Kidney (tissue), 14 donors: ENCODE data around the gene NEURL2. TPM values are rescaled to one million over a fixed set of nuclear protein-coding genes. Genes with fewer than 3 reads are reported as not detected.

ENCODE experiments used
- DNase-seq, 5 donors: peaks; one replicate each; pipeline ENCODE4 v3.0.0-alpha.2; 2013 to 2020
- FAIRE-seq: peaks from 2 replicates; lab custom pipeline; 2012; peaks lifted over from hg19 to GRCh38; lab: Jason Lieb, UNC
- H3K27ac ChIP-seq, 2 donors: one replicate each; pipeline ENCODE4 v1.7.0; 2013; ENCODE audit warnings: low read depth in 2 of 2, low read length in 2 of 2, inconsistent platforms in 1 of 2
- H3K27me3 ChIP-seq: one replicate; pipeline ENCODE4 v1.7.1; 2013; ENCODE audit warnings: low read length, inconsistent platforms; ENCODE audit not compliant: control insufficient read depth, insufficient read depth
- H3K36me3 ChIP-seq, 3 donors: one replicate each; pipeline versions ENCODE4 v1.7.0 to v1.7.1; 2013; ENCODE audit warnings: low read length in 3 of 3, control low read depth in 1 of 3, inconsistent platforms in 1 of 3; ENCODE audit not compliant: insufficient read depth in 3 of 3, control insufficient read depth in 2 of 3
- H3K4me1 ChIP-seq, 3 donors: one replicate each; pipeline versions ENCODE4 v1.7.0 to v1.7.1; 2013; ENCODE audit warnings: low read length in 3 of 3, inconsistent platforms in 1 of 3, low read depth in 1 of 3; ENCODE audit not compliant: control insufficient read depth in 2 of 3, insufficient read depth in 2 of 3
- H3K4me3 ChIP-seq, 3 donors: one replicate each; pipeline versions ENCODE4 v1.7.0 to v1.8.1; 2013; ENCODE audit warnings: low read length in 3 of 3, control low read depth in 1 of 3, inconsistent platforms in 1 of 3
- H3K9ac ChIP-seq, 3 donors: one replicate each; pipeline versions ENCODE4 v1.7.0 to v1.7.1; 2013; ENCODE audit warnings: low read length in 3 of 3, control low read depth in 1 of 3, inconsistent platforms in 1 of 3
- H3K9me3 ChIP-seq, 3 donors: one replicate each; pipeline versions ENCODE4 v1.7.0 to v1.7.1; 2013; ENCODE audit warnings: low read length in 3 of 3, control low read depth in 1 of 3, inconsistent platforms in 1 of 3; ENCODE audit not compliant: control insufficient read depth in 2 of 3, insufficient read depth in 1 of 3
- CTCF ChIP-seq: IDR thresholded peaks from 3 replicates; pipeline ENCODE4 v1.5.1; 2012; ENCODE audit warnings: mild to moderate bottlenecking, moderate library complexity, borderline replicate concordance; ENCODE audit not compliant: insufficient read depth; ENCODE audit errors: extremely low read depth
- intact Hi-C: fragments of 100-400 bp; cut with DNase I; formaldehyde crosslinking; loops from one replicate; pipeline ENCODE4 v1.11.1; 2022
- polyA plus RNA-seq: library from polyadenylated mRNA; stranded (reverse); fragments of 350-450 nt; fragmentation: Illumina TruSeq; extraction: RNeasy Lipid Tissue Mini Kit (QIAGEN cat#74804); gene quantifications from one replicate; pipeline ENCODE4 v1.2.3, GENCODE V29; 2014; ENCODE audit warnings: low read depth, low replicate concordance; ENCODE audit not compliant: insufficient read depth
- total RNA-seq: library from RNA; stranded (reverse); fragmentation: NEBNext Ultra II Directional; extraction: Animal tissue kit (Norgen Biotek cat#: 25700); gene quantifications from one replicate; pipeline ENCODE4 v1.2.1, GENCODE V29; 2021
- donor health status: control.
- donor health status: control.
- donor health status: control.
- donor health status: control.
- donor health status: control.
- donor health status: DM: yes; HTN: yes; CAD: no.
- donor health status: Normal renal cell carcinoma (clear cell type).

The NEURL2 gene
- total and polyA plus RNA-seq, 2 donors from 2014 or later: 27.5 to 37.3 TPM

- Histone ChIP-seq H3K4me3 (peak within 1 kb of the TSS; percentile 62 to 70 (median 67)), H3K4me1 (peaks cover 0 to 8% (median 0%) of the 10 kb centered on the region in 3 donors), H3K9ac (peak within 1 kb of the TSS; percentile 29 to 57 (median 55)), H3K27me3 (no peaks in the 10 kb centered on the region), H3K36me3 (no peaks in the 10 kb centered on the region), H3K27ac (peak within 1 kb of the TSS; percentile 80 to 89), H3K9me3 (no peaks in the 10 kb centered on the region)
- no peak for TF ChIP-seq CTCF
- intact Hi-C loops: no loop called here
- DNase-seq (peak; percentile 80 to 95 (median 91)), FAIRE-seq (no peak)
These were observed 20.7 kb upstream of the NEURL2 start, which contains the start of gene PLTP for GRCh38 chr20:45911486-45912343. Gene PLTP, minus strand, starts transcription at chr20:45912155. Its CDS starts 703 bp downstream, at chr20:45911452.

- FAIRE-seq (peak; percentile 54), DNase-seq (peak; percentile 98 to 99 (median 99))
- intact Hi-C loops: no loop called here
- H3K9ac ChIP-seq: peak overlapping the region; percentile 29 to 57 (median 55)
- H3K4me3 ChIP-seq: peak overlapping the region; percentile 62 to 70 (median 67)
- H3K27me3 ChIP-seq: no peaks in the 10 kb centered on the region
- TF ChIP-seq CTCF: no peak
- no peaks in the 10 kb centered on the region for H3K9me3 ChIP-seq
- peak overlapping the region; percentile 80 to 89 for H3K27ac ChIP-seq
- peaks cover 0 to 8% (median 0%) of the 10 kb centered on the region in 3 donors for H3K4me1 ChIP-seq
- H3K36me3 ChIP-seq: no peaks in the 10 kb centered on the region
These were observed 19.9 kb upstream of the NEURL2 start for GRCh38 chr20:45910670-45911485.

- no peak for TF ChIP-seq CTCF
- no peaks in the 10 kb centered on the region for H3K27me3 ChIP-seq
- peaks cover 0 to 8% (median 0%) of the 10 kb centered on the region in 3 donors for H3K4me1 ChIP-seq
- H3K36me3 ChIP-seq: no peaks in the 10 kb centered on the region
- intact Hi-C loops: no loop called here
- no peak overlapping the region for H3K4me3 ChIP-seq
- H3K9ac ChIP-seq: no peak overlapping the region
- no peak for FAIRE-seq
- DNase-seq: peak in 1 of 5 donors; percentile 56
- H3K9me3 ChIP-seq: no peaks in the 10 kb centered on the region
- peak overlapping the region in 1 of 2 donors; percentile 65 for H3K27ac ChIP-seq
These were observed 19.0 kb upstream of the NEURL2 start for GRCh38 chr20:45909817-45910669.
